Gastrocnemius medialis (tissue), 4 donors: Measurements from ENCODE around the gene PPFIA4. TPM values are rescaled to one million over a fixed set of nuclear protein-coding genes. Genes with fewer than 3 reads are reported as not detected.

Experiments used
- ATAC-seq, 2 donors: fragments of 150-250 bp; one replicate each; pipeline ENCODE4 v1.9.1; 2016
- DNase-seq, 2 donors: peaks; one replicate each; pipeline ENCODE4 v3.0.0-alpha.2; 2019
- H3K27ac ChIP-seq, 4 donors: fragments of 200-600 bp; sonication (generic); 1 replicate in 1 of 4; 2 replicates in 3 of 4; pipeline ENCODE4 v1.5.1; 2016 to 2018; ENCODE audit warnings: mild to moderate bottlenecking in 2 of 4, moderate library complexity in 1 of 4
- H3K27me3 ChIP-seq, 3 donors: fragments of 200-600 bp; sonication (generic) in 2 of 3; 1 replicate in 1 of 3; 2 replicates in 2 of 3; pipeline versions ENCODE4 v1.5.1 to v1.6.0; 2016 to 2019; ENCODE audit warnings: mild to moderate bottlenecking in 1 of 3, moderate library complexity in 1 of 3
- H3K36me3 ChIP-seq, 2 donors: fragments of 200-600 bp; sonication (generic) in 1 of 2; one replicate each; pipeline ENCODE4 v1.5.1; 2017 to 2018
- H3K4me1 ChIP-seq, 2 donors: fragments of 200-600 bp; sonication (generic) in 1 of 2; one replicate each; pipeline ENCODE4 v1.5.1; 2016 to 2017; ENCODE audit warnings: mild to moderate bottlenecking in 2 of 2
- H3K4me3 ChIP-seq, 4 donors: fragments of 200-600 bp; sonication (generic) in 3 of 4; 1 replicate in 1 of 4; 2 replicates in 3 of 4; pipeline ENCODE4 v1.5.1; 2016 to 2019; ENCODE audit warnings: mild to moderate bottlenecking in 2 of 4
- H3K9me3 ChIP-seq, 3 donors: fragments of 200-600 bp; sonication (generic) in 2 of 3; 1 replicate in 1 of 3; 2 replicates in 2 of 3; pipeline ENCODE4 v1.5.1; 2016 to 2019
- POLR2A ChIP-seq, 2 donors: fragments of 450-650 bp; IDR thresholded peaks; one replicate each; pipeline ENCODE4 v1.6.1; 2017; ENCODE audit warnings: antibody characterized with exemption in 2 of 2, mild to moderate bottlenecking in 2 of 2, moderate library complexity in 2 of 2
- in situ Hi-C, 4 donors: fragments of 200-750 bp; cut with MboI; loops; one replicate each; pipeline versions ENCODE4 v1.15.0 to v1.8.0; 2017; ENCODE audit warnings: low sequenced_read_pairs in 4 of 4
- intact Hi-C: fragments of 100-400 bp; cut with DNase I; formaldehyde crosslinking; loops from one replicate; pipeline ENCODE4 v1.15.1; 2023; ENCODE audit warnings: low total_unique reads
- total RNA-seq, 4 donors: library from RNA; depleted of rRNA; stranded (reverse); fragments of >200 nt; gene quantifications; one replicate each; pipeline versions ENCODE4 v1.1.0 to v1.2.3, GENCODE V29; 2016
- TF ChIP-seq, protein P1 (sequence below), 5 experiments: fragments of 450-650 bp in 3 of 5; fragments of 200-600 bp in 2 of 5; sonication (generic) in 2 of 5; IDR thresholded peaks in 4 of 5; conservative IDR thresholded peaks in 1 of 5; 1 replicate in 4 of 5; 2 replicates in 1 of 5; pipeline ENCODE4 v1.5.1; 2016 to 2019; ENCODE audit warnings: antibody characterized with exemption in 5 of 5, mild to moderate bottlenecking in 3 of 5, moderate library complexity in 3 of 5

Gene PPFIA4
- total RNA-seq, 4 donors from 2014 or later: 8.4 to 45.5 (median 33.1) TPM

DNA sequence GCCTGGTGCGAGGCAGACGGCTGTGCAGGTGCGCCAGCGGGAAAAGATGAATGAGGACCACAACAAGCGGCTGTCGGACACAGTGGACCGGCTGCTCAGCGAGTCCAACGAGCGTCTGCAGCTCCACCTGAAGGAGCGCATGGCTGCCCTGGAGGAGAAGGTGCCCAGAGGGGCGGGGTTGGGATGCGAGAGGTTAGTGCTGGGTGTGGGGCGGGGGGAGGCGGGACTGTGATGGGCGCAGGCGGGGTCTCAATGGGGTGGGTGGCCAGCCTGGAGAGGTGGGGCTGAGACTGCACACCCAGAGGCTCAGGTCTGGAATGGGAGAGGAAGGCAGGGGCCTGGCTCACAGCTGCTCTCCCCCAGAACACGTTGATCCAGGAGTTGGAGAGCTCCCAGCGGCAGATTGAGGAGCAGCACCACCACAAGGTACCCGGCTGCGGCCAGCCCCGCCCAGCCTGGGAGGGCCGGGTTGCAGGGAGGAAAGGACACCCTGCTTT is 22.3 kb downstream of the PPFIA4 start:
- H3K36me3 ChIP-seq: peaks cover 0 to 34% of the 10 kb centered on the region in 2 donors
- TF ChIP-seq POLR2A (IDR thresholded peaks at IDR 0.05): no peak
- TF ChIP-seq, protein P1, sequence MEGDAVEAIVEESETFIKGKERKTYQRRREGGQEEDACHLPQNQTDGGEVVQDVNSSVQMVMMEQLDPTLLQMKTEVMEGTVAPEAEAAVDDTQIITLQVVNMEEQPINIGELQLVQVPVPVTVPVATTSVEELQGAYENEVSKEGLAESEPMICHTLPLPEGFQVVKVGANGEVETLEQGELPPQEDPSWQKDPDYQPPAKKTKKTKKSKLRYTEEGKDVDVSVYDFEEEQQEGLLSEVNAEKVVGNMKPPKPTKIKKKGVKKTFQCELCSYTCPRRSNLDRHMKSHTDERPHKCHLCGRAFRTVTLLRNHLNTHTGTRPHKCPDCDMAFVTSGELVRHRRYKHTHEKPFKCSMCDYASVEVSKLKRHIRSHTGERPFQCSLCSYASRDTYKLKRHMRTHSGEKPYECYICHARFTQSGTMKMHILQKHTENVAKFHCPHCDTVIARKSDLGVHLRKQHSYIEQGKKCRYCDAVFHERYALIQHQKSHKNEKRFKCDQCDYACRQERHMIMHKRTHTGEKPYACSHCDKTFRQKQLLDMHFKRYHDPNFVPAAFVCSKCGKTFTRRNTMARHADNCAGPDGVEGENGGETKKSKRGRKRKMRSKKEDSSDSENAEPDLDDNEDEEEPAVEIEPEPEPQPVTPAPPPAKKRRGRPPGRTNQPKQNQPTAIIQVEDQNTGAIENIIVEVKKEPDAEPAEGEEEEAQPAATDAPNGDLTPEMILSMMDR (IDR thresholded peaks at IDR 0.05 in 4 of 5, conservative IDR thresholded peaks at IDR 0.05 in 1 of 5): no peak
- H3K27me3 ChIP-seq: no peaks in the 10 kb centered on the region
- ATAC-seq (no peak), DNase-seq (no peak)
- H3K9me3 ChIP-seq: no peaks in the 10 kb centered on the region
- H3K27ac ChIP-seq: no peak overlapping the region
- peaks cover 0 to 9% of the 10 kb centered on the region in 2 donors for H3K4me1 ChIP-seq
- no peak overlapping the region for H3K4me3 ChIP-seq
- in situ Hi-C loops: no loop called here
- intact Hi-C loops: no loop called here

DNA sequence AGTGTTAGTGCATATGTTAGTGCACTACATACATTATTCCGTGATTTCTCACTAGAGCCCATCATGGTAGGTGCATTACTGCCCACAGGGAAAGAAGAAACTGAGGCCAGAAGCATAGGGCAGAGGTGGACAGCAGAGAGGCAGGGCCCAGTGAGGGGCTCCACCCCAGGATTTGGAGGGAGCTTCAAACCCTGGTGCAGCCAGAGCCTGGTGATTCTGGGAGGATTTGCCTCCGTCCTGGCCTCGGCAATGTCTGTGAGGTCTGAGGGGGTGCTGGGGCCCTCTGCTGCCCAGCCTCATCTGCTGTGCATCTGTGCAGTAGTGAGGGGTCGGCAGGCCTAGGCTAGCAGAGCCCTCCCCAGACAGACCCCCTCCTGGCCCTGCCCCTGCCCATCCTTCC is 22.8 kb downstream of the PPFIA4 start:
- H3K4me1 ChIP-seq: peaks cover 0 to 9% of the 10 kb centered on the region in 2 donors
- H3K27ac ChIP-seq: no peak overlapping the region
- H3K27me3 ChIP-seq: no peaks in the 10 kb centered on the region
- no peak for TF ChIP-seq POLR2A (IDR thresholded peaks at IDR 0.05)
- TF ChIP-seq, protein P1 (IDR thresholded peaks at IDR 0.05 in 4 of 5, conservative IDR thresholded peaks at IDR 0.05 in 1 of 5): no peak
- in situ Hi-C loops: no loop called here
- ATAC-seq (no peak), DNase-seq (no peak)
- H3K36me3 ChIP-seq: peaks cover 0 to 32% of the 10 kb centered on the region in 2 donors
- H3K9me3 ChIP-seq: no peaks in the 10 kb centered on the region
- intact Hi-C loops: no loop called here
- no peak overlapping the region for H3K4me3 ChIP-seq

DNA sequence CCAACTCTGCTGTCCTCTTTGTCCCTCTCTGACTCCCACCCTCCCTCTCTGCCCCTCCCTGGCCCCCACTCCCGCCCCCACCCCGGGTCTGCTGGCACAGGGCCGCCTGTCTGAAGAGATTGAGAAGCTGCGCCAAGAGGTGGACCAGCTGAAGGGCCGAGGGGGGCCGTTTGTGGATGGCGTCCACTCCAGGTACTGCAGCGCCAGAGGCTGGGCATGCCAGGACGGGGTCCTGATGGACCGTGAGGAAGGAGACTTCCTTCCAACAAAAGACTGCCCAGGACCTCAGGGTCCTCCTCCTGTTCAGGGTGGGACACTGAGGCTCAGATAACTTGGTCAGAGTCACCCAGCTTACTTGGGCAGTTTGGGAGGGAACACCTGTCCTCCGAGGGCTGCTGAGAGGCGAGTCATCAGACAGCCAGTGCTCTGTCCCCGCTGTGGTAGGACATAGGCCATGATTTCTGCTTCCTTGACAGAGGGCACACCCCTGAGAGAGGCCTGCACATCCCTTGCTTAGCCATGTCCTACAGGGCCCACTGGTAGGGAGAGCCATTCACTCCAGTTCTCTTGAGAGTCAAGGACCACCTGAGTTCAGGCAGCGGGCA is 23.4 kb downstream of the PPFIA4 start:
- Histone ChIP-seq H3K9me3 (no peaks in the 10 kb centered on the region), H3K36me3 (peaks cover 0 to 32% of the 10 kb centered on the region in 2 donors), H3K27ac (no peak overlapping the region), H3K27me3 (no peaks in the 10 kb centered on the region), H3K4me1 (peaks cover 0 to 9% of the 10 kb centered on the region in 2 donors), H3K4me3 (no peak overlapping the region)
- TF ChIP-seq, protein P1 (IDR thresholded peaks at IDR 0.05 in 4 of 5, conservative IDR thresholded peaks at IDR 0.05 in 1 of 5): no peak
- TF ChIP-seq POLR2A (IDR thresholded peaks at IDR 0.05): no peak
- in situ Hi-C loops (loop anchor here in 1 of 4 donors (10.0 kb wide), 1 partner anchor 165 kb away; no protein-coding TSS in a partner anchor), intact Hi-C loops (no loop called here)
- ATAC-seq (no peak), DNase-seq (no peak)

DNA sequence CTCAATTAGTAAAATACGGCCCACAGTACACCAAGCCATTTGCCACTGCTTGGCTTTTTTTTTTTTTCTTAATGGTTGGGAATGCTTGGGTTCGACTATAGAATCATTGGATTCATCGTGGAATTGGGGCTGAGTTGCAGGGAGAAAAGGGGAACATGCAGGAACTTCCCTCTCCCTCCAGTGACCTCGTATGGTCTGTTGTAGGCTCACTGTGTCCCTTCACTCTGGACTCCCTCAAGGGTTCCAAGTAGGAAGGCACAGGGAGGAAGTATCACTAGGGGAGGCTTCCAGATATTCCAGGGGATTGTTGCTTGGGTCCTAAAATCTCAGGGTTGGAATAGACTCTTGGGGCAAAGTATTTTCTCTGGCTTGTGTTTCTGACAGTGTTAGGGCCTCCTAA is 24.5 kb downstream of the PPFIA4 start:
- Histone ChIP-seq H3K27me3 (no peaks in the 10 kb centered on the region), H3K36me3 (peaks cover 0 to 32% of the 10 kb centered on the region in 2 donors), H3K9me3 (no peaks in the 10 kb centered on the region), H3K4me3 (no peak overlapping the region), H3K27ac (no peak overlapping the region), H3K4me1 (peaks cover 0 to 9% of the 10 kb centered on the region in 2 donors)
- no peak for ATAC-seq
- DNase-seq: no peak
- in situ Hi-C loops (loop anchor here in 1 of 4 donors (10.0 kb wide), 1 partner anchor 164 kb away; no protein-coding TSS in a partner anchor), intact Hi-C loops (no loop called here)
- TF ChIP-seq, protein P1 (IDR thresholded peaks at IDR 0.05 in 4 of 5, conservative IDR thresholded peaks at IDR 0.05 in 1 of 5): no peak
- TF ChIP-seq POLR2A (IDR thresholded peaks at IDR 0.05): no peak
